PFSK-1 (cell line): Measurements from ENCODE around the gene PADI4.

Experiments used
- FOXP2 ChIP-seq: optimal IDR thresholded peaks from 2 replicates; pipeline ENCODE3; 2011; ENCODE audit warnings: borderline replicate concordance, control low read depth, inconsistent platforms; ENCODE audit not compliant: insufficient read depth; ENCODE audit errors: extremely low read length, extremely low read depth
- POLR2AphosphoS5 ChIP-seq: IDR thresholded peaks from 2 replicates; pipeline ENCODE4 v1.6.1; 2012; ENCODE audit warnings: low read depth, mild to moderate bottlenecking, control low read depth, low read length, moderate library complexity
- REST ChIP-seq, 2 experiments: IDR thresholded peaks; 2 replicates each; pipeline versions ENCODE4 v1.6.1 to v1.8.0; 2011 to 2012; ENCODE audit warnings: low read depth in 2 of 2, low read length in 2 of 2, control low read depth in 1 of 2, inconsistent platforms in 1 of 2, mild to moderate bottlenecking in 1 of 2, moderate library complexity in 1 of 2; ENCODE audit not compliant: insufficient read depth in 1 of 2
- SIN3A ChIP-seq: IDR thresholded peaks from 2 replicates; pipeline ENCODE4 v1.6.1; 2012; ENCODE audit warnings: mild to moderate bottlenecking, low read length, moderate library complexity, borderline replicate concordance; ENCODE audit not compliant: insufficient read depth
- TAF1 ChIP-seq: IDR thresholded peaks from 2 replicates; pipeline ENCODE4 v1.6.1; 2012; ENCODE audit warnings: low read length, control low read depth, borderline replicate concordance; ENCODE audit not compliant: insufficient read depth

The PADI4 gene

GRCh38 chr1:17308593-17308992 lies 596 bp downstream of the PADI4 start:
- no peak for TF ChIP-seq SIN3A
- TF ChIP-seq TAF1 = no peak
- TF ChIP-seq POLR2AphosphoS5 = no peak
- no peak for TF ChIP-seq REST (IDR thresholded peaks at IDR 0.05; ENCODE audit: insufficient read depth in 1 of 2, low read depth in 2 of 2, low read length in 2 of 2)
- TF ChIP-seq FOXP2 = no peak

- no peak for TF ChIP-seq TAF1
Measured at GRCh38 chr1:17309426-17310067, 1.6 kb downstream of the PADI4 start.

- TF ChIP-seq FOXP2 (no peak), SIN3A (no peak), TAF1 (no peak), REST (IDR thresholded peaks at IDR 0.05; ENCODE audit: insufficient read depth in 1 of 2, low read depth in 2 of 2, low read length in 2 of 2) (no peak), POLR2AphosphoS5 (no peak)
Measured at GRCh38 chr1:17310068-17310640, 2.2 kb downstream of the PADI4 start.

GRCh38 chr1:17313530-17314309 lies 5.7 kb downstream of the PADI4 start:
- TF ChIP-seq TAF1 = no peak
- no peak for TF ChIP-seq FOXP2
- no peak for TF ChIP-seq POLR2AphosphoS5
- no peak for TF ChIP-seq SIN3A
- no peak for TF ChIP-seq REST (IDR thresholded peaks at IDR 0.05; ENCODE audit: insufficient read depth in 1 of 2, low read depth in 2 of 2, low read length in 2 of 2)

- TF ChIP-seq POLR2AphosphoS5 (no peak), FOXP2 (no peak), SIN3A (no peak), REST (IDR thresholded peaks at IDR 0.05; ENCODE audit: insufficient read depth in 1 of 2, low read depth in 2 of 2, low read length in 2 of 2) (no peak), TAF1 (no peak)
Measured at GRCh38 chr1:17314491-17314971, 6.5 kb downstream of the PADI4 start.
